Ovary (tissue), 3 donors: Measurements from ENCODE around the gene TBC1D24.

Experiments used
- POLR2A ChIP-seq: fragments of 450-650 bp; IDR thresholded peaks from one replicate; pipeline ENCODE4 v1.6.1; 2017; ENCODE audit warnings: antibody characterized with exemption, mild to moderate bottlenecking, moderate library complexity
- TF ChIP-seq, protein P1 (sequence below), 3 donors: fragments of 450-650 bp in 2 of 3; fragments of 200-600 bp in 1 of 3; IDR thresholded peaks; one replicate each; pipeline versions ENCODE4 v1.5.1 to v1.8.0; 2016 to 2022; ENCODE audit warnings: antibody characterized with exemption in 3 of 3, mild to moderate bottlenecking in 1 of 3
- donor health status: DM: no; HTN: no; CAD: no.

DNA sequence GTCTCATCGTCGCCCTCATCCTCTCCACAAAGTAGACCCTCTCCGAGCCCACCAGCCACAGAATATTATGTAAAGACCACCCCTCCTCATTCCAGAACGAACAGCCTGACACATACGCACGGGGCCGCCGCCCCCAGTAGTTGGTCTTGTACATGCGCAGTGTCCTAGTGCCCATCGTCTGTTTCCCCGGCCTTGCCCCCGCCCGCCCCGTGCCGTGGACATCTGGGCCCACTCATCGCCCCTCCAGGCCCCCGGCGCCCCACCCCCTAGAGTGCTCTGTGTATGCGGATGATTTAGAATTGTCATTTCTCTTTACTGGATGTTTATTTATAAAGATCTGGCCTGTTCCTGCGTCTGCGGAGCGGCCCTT lies 44.8 kb downstream of the TBC1D24 start:
- TF ChIP-seq, protein P1, sequence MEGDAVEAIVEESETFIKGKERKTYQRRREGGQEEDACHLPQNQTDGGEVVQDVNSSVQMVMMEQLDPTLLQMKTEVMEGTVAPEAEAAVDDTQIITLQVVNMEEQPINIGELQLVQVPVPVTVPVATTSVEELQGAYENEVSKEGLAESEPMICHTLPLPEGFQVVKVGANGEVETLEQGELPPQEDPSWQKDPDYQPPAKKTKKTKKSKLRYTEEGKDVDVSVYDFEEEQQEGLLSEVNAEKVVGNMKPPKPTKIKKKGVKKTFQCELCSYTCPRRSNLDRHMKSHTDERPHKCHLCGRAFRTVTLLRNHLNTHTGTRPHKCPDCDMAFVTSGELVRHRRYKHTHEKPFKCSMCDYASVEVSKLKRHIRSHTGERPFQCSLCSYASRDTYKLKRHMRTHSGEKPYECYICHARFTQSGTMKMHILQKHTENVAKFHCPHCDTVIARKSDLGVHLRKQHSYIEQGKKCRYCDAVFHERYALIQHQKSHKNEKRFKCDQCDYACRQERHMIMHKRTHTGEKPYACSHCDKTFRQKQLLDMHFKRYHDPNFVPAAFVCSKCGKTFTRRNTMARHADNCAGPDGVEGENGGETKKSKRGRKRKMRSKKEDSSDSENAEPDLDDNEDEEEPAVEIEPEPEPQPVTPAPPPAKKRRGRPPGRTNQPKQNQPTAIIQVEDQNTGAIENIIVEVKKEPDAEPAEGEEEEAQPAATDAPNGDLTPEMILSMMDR (IDR thresholded peaks at IDR 0.05): no peak
- TF ChIP-seq POLR2A: no peak
